ENCODE measurements around the gene TPPP2.

- TF ChIP-seq EZH2 (IDR thresholded peaks at IDR 0.05; ENCODE audit: borderline replicate concordance, low read length), result no peak
- no peak for TF ChIP-seq CTCF (conservative IDR thresholded peaks at IDR 0.05 in 1 of 2, IDR thresholded peaks at IDR 0.05 in 1 of 2; ENCODE audit: extremely low read depth in 1 of 2, insufficient read depth in 1 of 2, low read depth in 1 of 2, low read length in 2 of 2)
Measured at GRCh38 chr14:21071225-21072030, 41.4 kb downstream of the TPPP2 start.

Data from mammary epithelial cell (primary cell).